Muscle layer of duodenum (tissue), 2 donors: ENCODE data around the gene NTN1.
A peak's percentile ranks its signal among the peaks of the same experiment; 100 is the strongest.

Source experiments
- H3K27ac ChIP-seq: one replicate; pipeline ENCODE4 v1.7.0; 2013; ENCODE audit warnings: mild to moderate bottlenecking, low read length
- H3K27me3 ChIP-seq: one replicate; pipeline ENCODE4 v1.7.0; 2013; ENCODE audit warnings: low read depth, mild to moderate bottlenecking, control low read depth, low read length
- H3K36me3 ChIP-seq, 2 donors: one replicate each; pipeline ENCODE4 v1.7.0; 2013; ENCODE audit warnings: low read length in 2 of 2, control low read depth in 1 of 2, mild to moderate bottlenecking in 1 of 2; ENCODE audit not compliant: insufficient read depth in 2 of 2, control insufficient read depth in 1 of 2
- H3K4me1 ChIP-seq, 2 donors: one replicate each; pipeline ENCODE4 v1.7.0; 2013; ENCODE audit warnings: low read length in 2 of 2, mild to moderate bottlenecking in 2 of 2, control low read depth in 1 of 2, moderate library complexity in 1 of 2; ENCODE audit not compliant: insufficient read depth in 2 of 2, control insufficient read depth in 1 of 2
- H3K4me3 ChIP-seq, 2 donors: one replicate each; pipeline ENCODE4 v1.7.0; 2013; ENCODE audit warnings: low read length in 2 of 2, low read depth in 1 of 2, mild to moderate bottlenecking in 1 of 2
- H3K9me3 ChIP-seq, 2 donors: one replicate each; pipeline ENCODE4 v1.7.0; 2013; ENCODE audit warnings: low read length in 2 of 2, control low read depth in 1 of 2, mild to moderate bottlenecking in 1 of 2; ENCODE audit not compliant: control insufficient read depth in 1 of 2
- donor health status: healthy.

NTN1 gene

DNA sequence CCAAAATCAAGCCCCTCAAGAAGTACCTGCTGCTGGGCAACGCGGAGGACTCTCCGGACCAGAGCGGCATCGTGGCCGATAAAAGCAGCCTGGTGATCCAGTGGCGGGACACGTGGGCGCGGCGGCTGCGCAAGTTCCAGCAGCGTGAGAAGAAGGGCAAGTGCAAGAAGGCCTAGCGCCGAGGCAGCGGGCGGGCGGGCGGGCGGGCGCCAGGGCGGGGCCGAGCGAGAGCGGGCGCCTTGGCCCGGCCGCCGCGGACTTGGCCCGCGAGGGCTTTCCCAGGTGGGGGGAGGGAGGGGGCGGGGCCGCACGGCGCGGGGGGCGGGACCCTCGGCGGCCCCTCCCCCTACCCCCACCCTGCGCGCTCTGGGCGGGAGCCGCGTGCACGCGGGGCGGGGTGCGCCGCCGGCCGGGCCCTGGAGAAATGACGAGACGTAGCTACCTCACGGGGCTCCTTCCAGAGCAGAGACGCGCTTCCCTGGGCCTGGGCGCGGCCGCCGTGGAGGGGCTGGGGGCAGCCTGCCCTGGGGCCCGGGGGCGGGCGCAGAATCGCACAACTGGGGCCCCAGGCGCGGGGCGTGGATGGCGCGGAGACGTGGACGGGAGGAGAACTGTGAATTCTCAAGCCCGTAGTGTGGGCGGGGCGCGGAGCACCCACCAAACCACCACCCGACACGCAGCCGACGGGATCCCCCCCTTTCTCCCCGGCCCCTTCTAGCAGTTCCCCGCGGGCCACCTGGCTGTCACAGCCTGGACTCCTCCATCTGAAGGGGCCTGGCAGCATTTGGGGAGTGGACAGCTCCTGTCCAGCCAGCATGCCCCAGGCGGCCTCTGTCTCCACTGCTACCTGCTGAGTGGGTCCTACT, 218.7 kb downstream of the NTN1 start:
- Histone ChIP-seq H3K27me3 (no peaks in the 10 kb centered on the region), H3K27ac (peak overlapping the region; percentile 88), H3K36me3 (peaks cover 0 to 3% of the 10 kb centered on the region in 2 donors), H3K9me3 (no peaks in the 10 kb centered on the region), H3K4me3 (peak overlapping the region; percentile 46 to 59), H3K4me1 (peaks cover 13 to 49% of the 10 kb centered on the region in 2 donors)

DNA sequence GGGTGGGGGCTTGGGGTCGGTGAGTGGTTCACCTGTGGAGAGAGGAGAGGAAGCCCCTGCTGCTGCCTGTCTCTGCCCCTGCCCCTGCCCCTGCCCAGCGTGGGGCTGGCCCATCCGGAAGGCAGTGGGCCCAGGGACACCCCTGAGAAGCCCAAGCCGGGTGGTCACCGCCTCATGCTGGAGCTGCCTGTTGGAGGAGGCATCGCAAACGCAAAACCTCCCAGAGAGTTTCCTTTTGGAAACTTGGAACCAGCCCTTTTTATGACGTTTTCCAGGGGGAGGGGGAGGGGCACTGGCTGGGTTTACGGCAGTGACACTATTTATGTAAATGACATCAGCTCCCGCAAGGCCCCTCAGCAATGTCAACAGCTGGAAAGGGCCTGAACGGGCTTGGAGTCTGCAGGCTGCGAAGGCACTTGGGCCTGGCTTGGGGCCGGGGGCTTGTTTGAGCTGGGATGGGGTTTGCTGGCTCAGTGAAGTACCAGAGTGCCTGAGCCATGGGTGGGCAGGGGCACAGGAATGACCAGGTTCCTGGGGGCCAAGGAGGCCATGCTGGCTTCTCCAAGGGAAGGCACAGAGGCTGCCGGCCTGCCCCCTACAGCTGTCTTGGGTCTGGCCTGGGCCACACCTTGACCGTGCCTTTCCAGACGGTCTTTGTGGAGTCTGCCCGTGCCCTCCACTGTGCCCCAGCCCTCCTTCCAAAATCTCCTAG, 219.5 kb downstream of the NTN1 start:
- Histone ChIP-seq H3K36me3 (peaks cover 0 to 3% of the 10 kb centered on the region in 2 donors), H3K9me3 (no peaks in the 10 kb centered on the region), H3K4me3 (peak overlapping the region in 1 of 2 donors; percentile 59), H3K4me1 (peaks cover 13 to 49% of the 10 kb centered on the region in 2 donors), H3K27ac (peak overlapping the region; percentile 88), H3K27me3 (no peaks in the 10 kb centered on the region)

DNA sequence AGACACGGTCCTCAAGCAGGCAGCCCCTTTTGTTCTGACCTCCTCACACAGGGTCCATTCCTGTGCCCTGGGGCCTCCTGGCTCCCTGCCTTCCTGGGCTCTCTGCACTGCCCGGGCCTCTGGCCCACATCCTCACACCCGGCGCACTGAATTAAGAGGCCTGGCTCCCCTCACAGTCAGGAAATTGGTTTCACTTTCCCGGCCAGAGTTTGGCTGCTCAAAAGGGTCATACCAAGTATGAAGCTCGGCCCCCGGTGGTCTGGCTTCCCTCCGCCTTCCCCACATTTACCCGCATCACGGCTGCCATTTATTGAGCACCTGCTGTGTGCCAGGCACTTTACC, 220.0 kb downstream of the NTN1 start:
- Histone ChIP-seq H3K27me3 (no peaks in the 10 kb centered on the region), H3K4me3 (peak overlapping the region in 1 of 2 donors; percentile 33), H3K27ac (peak overlapping the region; percentile 88), H3K9me3 (no peaks in the 10 kb centered on the region), H3K36me3 (peaks cover 0 to 3% of the 10 kb centered on the region in 2 donors), H3K4me1 (peaks cover 13 to 49% of the 10 kb centered on the region in 2 donors)

DNA sequence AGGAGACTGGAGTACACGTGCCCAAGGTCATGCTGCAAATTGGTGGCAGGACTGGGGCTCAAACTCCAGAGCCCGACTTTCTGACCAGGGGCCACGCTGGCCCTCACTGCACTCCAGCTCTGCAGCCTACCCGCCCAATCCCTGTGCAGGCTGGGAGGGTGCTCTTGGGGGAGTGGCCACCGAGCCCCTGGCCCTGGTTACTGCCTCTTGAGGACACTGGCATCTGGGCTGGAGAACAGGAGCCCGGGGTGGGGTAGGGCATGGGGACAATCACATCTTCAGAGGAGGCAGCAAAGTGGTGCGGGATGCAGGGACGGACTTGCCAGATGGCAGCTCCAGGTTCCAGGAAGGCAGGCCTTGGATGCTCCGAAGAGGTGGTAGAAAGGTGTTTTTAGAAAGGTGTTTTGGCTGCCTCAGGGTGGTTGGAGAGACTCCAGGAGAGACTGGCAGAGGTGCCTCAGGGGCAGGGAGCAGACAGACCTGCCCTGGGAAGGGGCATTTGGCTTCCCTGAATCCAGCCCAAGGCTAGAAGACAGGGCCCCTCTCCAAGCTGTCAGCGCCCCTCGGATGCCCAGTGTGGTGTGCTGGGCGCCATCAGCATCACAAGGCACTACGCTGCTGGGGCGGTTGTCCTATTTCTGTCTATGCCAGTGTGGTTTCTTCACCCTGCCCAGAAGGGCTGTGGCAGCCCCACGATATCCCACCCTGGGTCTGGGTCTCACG, 220.6 kb downstream of the NTN1 start:
- Histone ChIP-seq H3K27ac (peak overlapping the region; percentile 88), H3K36me3 (no peaks in the 10 kb centered on the region), H3K4me1 (peaks cover 14 to 49% of the 10 kb centered on the region in 2 donors), H3K27me3 (no peaks in the 10 kb centered on the region), H3K4me3 (peak overlapping the region in 1 of 2 donors; percentile 33), H3K9me3 (no peaks in the 10 kb centered on the region)

DNA sequence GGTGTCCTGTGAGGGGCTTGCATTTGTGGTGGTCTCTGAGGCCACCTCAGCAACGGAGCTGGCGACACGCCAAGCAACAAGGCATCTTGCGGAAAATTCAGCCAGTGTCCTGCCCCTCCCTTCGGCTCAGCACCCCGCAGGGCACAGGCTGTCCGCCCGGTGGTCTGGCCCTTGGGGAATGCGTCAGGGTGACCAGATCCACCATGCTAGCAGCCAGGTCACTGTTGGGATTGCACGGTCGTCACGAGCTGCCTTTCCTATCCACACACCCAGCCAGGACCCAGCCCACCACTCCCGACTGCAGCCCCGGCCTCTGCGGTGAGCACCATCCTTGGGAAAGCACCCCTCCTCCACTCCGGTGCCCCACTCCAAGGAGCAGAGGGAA, 221.2 kb downstream of the NTN1 start:
- peak overlapping the region in 1 of 2 donors; percentile 7 for H3K4me3 ChIP-seq
- peaks cover 17 to 52% of the 10 kb centered on the region in 2 donors for H3K4me1 ChIP-seq
- H3K36me3 ChIP-seq = no peaks in the 10 kb centered on the region
- peak overlapping the region; percentile 88 for H3K27ac ChIP-seq
- no peaks in the 10 kb centered on the region for H3K9me3 ChIP-seq
- H3K27me3 ChIP-seq = no peaks in the 10 kb centered on the region

DNA sequence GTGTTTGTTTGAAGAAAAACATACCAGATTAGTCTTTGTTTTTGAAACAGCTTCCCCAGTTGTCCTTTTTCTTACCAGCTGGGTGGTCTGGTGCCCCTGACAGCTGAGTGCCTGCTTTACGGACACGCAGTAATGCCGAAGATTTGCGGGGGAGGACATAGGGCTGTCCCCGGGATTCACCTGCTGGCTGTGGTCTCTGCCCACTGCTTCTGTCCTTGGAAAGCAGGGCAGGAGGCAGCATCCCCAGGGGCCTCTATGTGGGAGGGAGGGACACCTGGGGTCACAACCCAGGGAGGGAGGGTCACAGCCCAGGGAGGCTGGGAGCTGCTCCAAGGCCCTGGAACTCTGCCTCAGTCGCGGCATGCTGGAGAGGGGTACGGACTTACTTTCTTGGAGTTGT, 221.7 kb downstream of the NTN1 start:
- Histone ChIP-seq H3K9me3 (no peaks in the 10 kb centered on the region), H3K27me3 (no peaks in the 10 kb centered on the region), H3K36me3 (no peaks in the 10 kb centered on the region), H3K27ac (peak overlapping the region; percentile 88), H3K4me3 (no peak overlapping the region), H3K4me1 (peaks cover 17 to 52% of the 10 kb centered on the region in 2 donors)

DNA sequence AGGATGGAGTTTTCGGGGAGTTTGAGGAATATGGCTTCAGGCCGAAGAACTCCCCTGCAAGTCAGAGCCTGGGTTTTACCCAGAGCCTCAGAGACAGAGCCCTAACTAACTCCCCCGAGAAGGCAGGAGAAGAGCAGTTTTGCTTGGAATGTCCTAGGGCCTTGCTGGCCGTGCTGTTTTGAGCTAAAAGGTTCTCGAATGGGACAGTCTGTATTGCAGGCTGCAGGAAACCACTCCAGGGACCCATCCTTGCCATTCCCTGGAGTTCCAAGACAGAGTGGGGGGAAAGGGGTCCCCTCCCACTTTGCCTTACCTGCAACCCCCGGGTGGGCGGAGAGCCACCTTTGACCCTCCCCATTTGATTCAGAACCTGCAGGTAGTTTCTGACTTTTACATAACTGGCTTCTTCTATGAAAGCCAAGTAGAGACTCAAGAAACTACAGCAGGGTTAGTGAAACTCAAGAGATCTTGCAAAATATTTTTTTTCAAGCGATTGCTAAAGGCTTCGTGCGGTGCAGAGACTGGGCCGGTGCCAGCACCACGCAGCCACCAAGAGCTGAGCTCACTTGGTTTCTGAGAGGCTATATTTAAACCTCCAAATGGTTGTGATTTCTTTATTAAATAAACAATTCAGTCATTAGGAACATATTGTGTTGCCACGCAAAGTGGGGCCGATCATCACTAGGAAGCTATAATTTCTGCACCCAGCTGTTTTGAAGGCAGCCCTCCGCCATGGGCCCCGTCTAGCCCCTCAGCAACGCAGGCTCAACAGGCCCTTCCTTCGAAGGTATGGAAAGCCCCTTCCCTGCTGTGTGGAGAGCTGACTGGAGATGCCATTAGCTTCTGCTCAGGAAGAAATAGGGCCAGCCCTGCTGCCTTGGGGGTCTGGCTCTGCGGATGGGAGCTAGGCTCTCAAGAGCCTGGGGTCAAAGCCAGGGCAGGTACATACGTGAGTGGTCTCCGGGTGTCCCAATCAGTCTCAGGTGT, 223.0 kb downstream of the NTN1 start:
- Histone ChIP-seq H3K9me3 (no peaks in the 10 kb centered on the region), H3K4me3 (no peak overlapping the region), H3K36me3 (no peaks in the 10 kb centered on the region), H3K27ac (peak overlapping the region; percentile 81), H3K27me3 (no peaks in the 10 kb centered on the region), H3K4me1 (peaks cover 10 to 41% of the 10 kb centered on the region in 2 donors)

DNA sequence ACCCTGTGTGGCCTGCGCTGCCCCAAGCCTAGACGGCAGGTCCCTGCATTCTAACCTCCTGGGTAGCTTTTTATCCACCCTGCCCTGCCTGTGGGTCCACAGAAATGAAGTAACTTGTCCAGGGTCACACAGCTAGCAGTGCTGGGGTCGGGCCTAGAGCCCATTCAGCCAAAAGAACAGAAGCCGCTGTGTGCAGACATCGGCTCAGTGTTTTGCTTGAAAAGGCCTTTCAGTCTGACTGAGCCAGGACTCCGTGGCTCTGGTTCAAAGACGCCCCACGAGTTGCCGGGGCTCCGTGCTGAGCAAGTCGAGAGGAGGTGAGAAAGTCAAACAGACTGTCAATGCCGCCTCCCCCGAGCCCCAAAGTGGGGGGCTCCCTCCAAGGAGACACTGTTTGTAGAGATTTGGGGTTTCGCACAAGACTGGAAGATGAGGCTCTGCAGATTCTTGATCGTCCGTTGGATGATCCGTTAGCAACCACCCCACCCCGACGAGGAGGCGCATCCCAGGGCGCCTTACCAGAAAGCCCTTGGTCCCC, 226.2 kb downstream of the NTN1 start:
- Histone ChIP-seq H3K36me3 (no peaks in the 10 kb centered on the region), H3K27ac (peak overlapping the region; percentile 45), H3K9me3 (no peaks in the 10 kb centered on the region), H3K4me1 (peaks cover 10 to 22% of the 10 kb centered on the region in 2 donors), H3K4me3 (no peak overlapping the region), H3K27me3 (no peaks in the 10 kb centered on the region)

DNA sequence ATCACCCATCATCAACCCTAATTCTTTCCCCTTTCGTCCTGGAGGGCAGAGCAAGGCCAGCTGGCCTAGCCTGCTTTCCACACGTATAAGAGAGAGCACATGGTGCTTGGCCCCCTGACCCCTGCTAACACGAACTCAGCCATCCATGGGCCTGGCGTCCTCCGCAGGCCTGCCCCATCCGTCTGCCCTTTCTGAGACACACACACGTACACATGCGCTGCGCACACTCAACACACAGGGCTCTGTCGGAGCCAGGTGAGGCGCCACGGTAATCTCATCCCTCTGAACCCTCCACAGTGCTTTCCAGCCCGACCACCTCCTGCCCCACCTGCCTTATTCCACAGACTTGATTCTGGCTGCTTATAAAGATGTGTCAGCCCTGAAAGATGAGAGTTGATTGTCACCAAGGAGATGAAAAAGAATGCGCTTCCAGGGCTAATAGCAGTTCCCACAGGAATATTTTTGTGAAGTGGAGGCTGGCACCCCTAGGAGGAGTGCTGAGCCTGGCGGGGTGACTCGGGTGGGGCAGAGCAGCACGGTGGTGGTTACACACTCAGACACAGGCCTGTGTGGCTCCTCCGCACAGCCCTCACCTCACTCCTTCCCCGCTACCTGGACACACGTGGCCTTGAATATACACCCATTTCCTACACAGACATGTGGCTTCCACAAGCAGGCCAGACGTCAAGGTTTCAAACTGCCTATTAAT, 228.1 kb downstream of the NTN1 start:
- H3K36me3 ChIP-seq = no peaks in the 10 kb centered on the region
- no peak overlapping the region for H3K4me3 ChIP-seq
- H3K9me3 ChIP-seq = no peaks in the 10 kb centered on the region
- no peaks in the 10 kb centered on the region for H3K27me3 ChIP-seq
- peaks cover 4 to 6% of the 10 kb centered on the region in 2 donors for H3K4me1 ChIP-seq
- no peak overlapping the region for H3K27ac ChIP-seq

DNA sequence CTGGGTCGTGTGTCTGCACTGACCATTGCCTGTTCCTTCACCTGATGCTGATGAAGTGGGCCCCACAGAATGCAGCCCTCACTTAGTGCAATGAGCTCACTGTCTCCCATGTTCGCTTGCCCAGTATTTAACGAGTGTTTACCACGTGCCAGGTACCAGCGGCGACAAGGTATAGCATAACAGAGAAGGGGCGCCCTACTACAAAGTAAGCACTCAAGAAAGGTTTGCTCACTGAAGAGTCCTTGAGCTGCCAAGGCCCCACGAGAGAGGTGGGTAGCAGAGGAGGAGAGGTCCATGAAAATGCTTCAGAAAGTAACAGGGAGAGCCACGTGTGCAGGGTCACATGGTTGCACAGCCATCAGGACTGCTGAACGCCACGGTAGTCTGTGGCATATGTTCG, 230.0 kb downstream of the NTN1 start:
- Histone ChIP-seq H3K9me3 (no peaks in the 10 kb centered on the region), H3K4me1 (peaks cover 3% of the 10 kb centered on the region in 2 donors), H3K27me3 (no peaks in the 10 kb centered on the region), H3K4me3 (no peak overlapping the region), H3K36me3 (no peaks in the 10 kb centered on the region), H3K27ac (no peak overlapping the region)
